ENCODE measurements around the gene TRERF1. TPM values are rescaled to one million over a fixed set of nuclear protein-coding genes. Genes with fewer than 3 reads are reported as not detected.

TRERF1 gene
- total and polyA plus RNA-seq, 2 of the 8 experiments (the other 6 are each of a cell fraction or from before 2014, with no cell fraction given) = 10.8 to 21.5 TPM

- H3K14ac ChIP-seq (ENCODE audit: insufficient read length) = no peak overlapping the region
- no peak overlapping the region for H2AK5ac ChIP-seq (ENCODE audit: low read depth, low read length)
- H3K23ac ChIP-seq (ENCODE audit: insufficient read length) = no peak overlapping the region
- peaks cover 3 to 91% of the 10 kb centered on the region in 2 experiments; a peak in 3 of 4 replicates for H3K79me2 ChIP-seq (ENCODE audit: control insufficient read depth in 1 of 2, insufficient read depth in 2 of 2, low read length in 2 of 2)
- WGBS, 2 experiments (ENCODE audit: extremely low coverage in 1 of 2, insufficient coverage in 1 of 2, insufficient read length in 1 of 2, insufficient replicate concordance in 2 of 2, low coverage in 1 of 2, low lambda C conversion rate in 2 of 2, missing lambda C conversion rate in 1 of 2) = 95% methylated on average over 6 of the region's 7 CpGs; no CpG with 5 or more reads in 1 of the 2 experiments
- no peak overlapping the region for H2BK15ac ChIP-seq (ENCODE audit: low read length)
- FAIRE-seq = no peak
- no peak overlapping the region for H3K27ac ChIP-seq (ENCODE audit: low read depth, low read length)
- peaks cover 13% of the 10 kb centered on the region for H3K79me1 ChIP-seq (ENCODE audit: low read depth, low read length)
- H2BK5ac ChIP-seq (ENCODE audit: low read depth, low read length) = no peak overlapping the region
- H3K4me3 ChIP-seq (ENCODE audit: extremely low read depth in 1 of 4, insufficient read depth in 2 of 4, low read depth in 3 of 4, low read length in 4 of 4) = no peak overlapping the region
- H2BK120ac ChIP-seq (replicated peaks; ENCODE audit: low read depth, low read length) = no peak overlapping the region
- H3K4me2 ChIP-seq (ENCODE audit: insufficient read depth in 1 of 2, low read depth in 2 of 2, low read length in 2 of 2) = no peak overlapping the region
- H3K9ac ChIP-seq (replicated peaks in 1 of 4; ENCODE audit: extremely low read depth in 1 of 4, low read depth in 3 of 4, low read length in 3 of 4) = no peak overlapping the region
- CTCF ChIA-PET (ENCODE audit: partially characterized antibody) = interaction anchor here (0.6 to 2.4 kb wide), 4 partner anchors 9 to 168 kb away, joined by 3 to 9 read pairs (median 4); no protein-coding TSS in a partner anchor
- H4K8ac ChIP-seq (ENCODE audit: extremely low read depth, insufficient read depth, low read length) = no peak overlapping the region
- no peak overlapping the region for H3K56ac ChIP-seq (replicated peaks; ENCODE audit: insufficient read length, low read depth, low read length)
- TF ChIP-seq BACH1 (IDR thresholded peaks at IDR 0.05; ENCODE audit: low read length) = no peak
- no peak for TF ChIP-seq TBP (IDR thresholded peaks at IDR 0.05; ENCODE audit: low read depth, low read length)
- TF ChIP-seq GTF2F1 (IDR thresholded peaks at IDR 0.05; ENCODE audit: borderline replicate concordance, low read depth, low read length) = no peak
- TF ChIP-seq KDM1A (IDR thresholded peaks at IDR 0.05; ENCODE audit: borderline replicate concordance, low read length) = peak; percentile 93
- TF ChIP-seq HDAC2 (IDR thresholded peaks at IDR 0.05; ENCODE audit: borderline replicate concordance in 1 of 2, low read depth in 2 of 2, low read length in 2 of 2) = 0 out of 4 replicates have a peak, but pooled peaks of 1 of the 2 experiments have one; percentile 31
- no peak for TF ChIP-seq SRF (IDR thresholded peaks at IDR 0.05; ENCODE audit: low read depth, low read length)
- no peaks in the 10 kb centered on the region for H3K27me3 ChIP-seq (replicated peaks in 1 of 4; ENCODE audit: control insufficient read depth in 3 of 4, extremely low read depth in 1 of 4, insufficient read depth in 3 of 4, low read length in 3 of 4)
- no peaks in the 10 kb centered on the region for H3K23me2 ChIP-seq (ENCODE audit: low read depth, low read length)
- POLR2A ChIA-PET (ENCODE audit: partially characterized antibody) = interaction anchor here (1.2 kb wide), 1 partner anchor 27 kb away, joined by 4 read pairs; no protein-coding TSS in a partner anchor
- H3K18ac ChIP-seq (ENCODE audit: extremely low read depth, low read length) = no peak overlapping the region
- no peak overlapping the region for H2AFZ ChIP-seq (ENCODE audit: low read length)
- H2BK20ac ChIP-seq (ENCODE audit: low read length) = no peak overlapping the region
- H4K91ac ChIP-seq (replicated peaks; ENCODE audit: insufficient read length, low read length) = no peak overlapping the region
- H3K36me3 ChIP-seq (ENCODE audit: control insufficient read depth in 2 of 4, insufficient read depth in 4 of 4, low read length in 3 of 4) = peaks cover 0 to 8% (median 3%) of the 10 kb centered on the region in 4 experiments; a peak in 2 of 8 replicates
- DNase-seq (ENCODE audit: low read depth in 1 of 2, low spot score in 2 of 2) = peak in 1 of 2 experiments; percentile 40
- no peak overlapping the region for H4K5ac ChIP-seq (ENCODE audit: insufficient read length, low read depth, low read length)
- H3K4me1 ChIP-seq (replicated peaks in 1 of 4; ENCODE audit: control insufficient read depth in 3 of 4, insufficient read depth in 4 of 4, low read length in 3 of 4) = peaks cover 4 to 16% (median 13%) of the 10 kb centered on the region in 4 experiments; a peak in 5 of 7 replicates
- H4K20me1 ChIP-seq (replicated peaks in 1 of 2; ENCODE audit: control insufficient read depth in 1 of 2, insufficient read depth in 2 of 2, low read length in 2 of 2) = peaks cover 3 to 14% of the 10 kb centered on the region in 2 experiments
- no peak overlapping the region for H3K4ac ChIP-seq (replicated peaks; ENCODE audit: insufficient read length, low read depth, low read length)
- H2BK12ac ChIP-seq (ENCODE audit: low read depth, low read length) = no peak overlapping the region
- peaks cover 0 to 5% of the 10 kb centered on the region in 2 experiments; a peak in 1 of 4 replicates for H3K9me3 ChIP-seq (ENCODE audit: insufficient read depth in 2 of 2, low read depth in 1 of 2, low read length in 1 of 2)
These were observed 21.9 kb downstream of the TRERF1 start for GRCh38 chr6:42429836-42430235.

Measured in H1 (cell line).